K562 (cell line): ENCODE data around the gene ME3. TPM values are rescaled to one million over a fixed set of nuclear protein-coding genes. Genes with fewer than 3 reads are reported as not detected.

ENCODE experiments used
- ATAC-seq: fragments of 200-7000 bp; cut with Tn5 transposase; 3 replicates; pipeline ENCODE4 v1.9.1; 2020; ENCODE audit warnings: moderate library complexity
- BruUV-seq: library from RNA; stranded (reverse); fragments of 400-500 nt; replicated peaks from 2 replicates; lab custom pipeline; 2021; lab: Mats Ljungman, UMichigan
- CTCF ChIA-PET: fragments of 300-600 bp; formaldehyde crosslinking; extraction: SDS; loops from one replicate; lab custom pipeline; 2021; ENCODE audit warnings: low intra/inter-chr PET ratio; lab: Yijun Ruan, JAX
- POLR2A ChIA-PET: fragments of 300-600, 350-650 bp; sonication (Branson Sonifier 250); formaldehyde crosslinking; extraction: SDS; loops from one replicate; lab custom pipeline; 2021; ENCODE audit warnings: antibody characterized with exemption, inconsistent platforms; lab: Yijun Ruan, JAX
- DNase-seq, 4 experiments: peaks; one replicate each; pipeline versions ENCODE4 v3.0.0 to v3.0.0-alpha.2; 2011 to 2018; ENCODE audit warnings: low spot score in 3 of 4, mixed read lengths in 3 of 4; ENCODE audit errors: extremely low read depth in 1 of 4
- FAIRE-seq: peaks from 2 replicates; lab custom pipeline; 2011; peaks lifted over from hg19 to GRCh38; lab: Jason Lieb, UNC
- H2AFZ ChIP-seq: 2 replicates; pipeline ENCODE4 v1.6.0; 2011; ENCODE audit warnings: low read depth, low read length, control low read depth, inconsistent platforms
- H3K27ac ChIP-seq: fragments of 200-600 bp; 3 replicates; pipeline ENCODE4 v1.8.0; 2011; ENCODE audit warnings: low read depth, mild to moderate bottlenecking, control low read depth, inconsistent platforms, low read length, moderate library complexity, mixed read lengths; ENCODE audit errors: extremely low read depth
- H3K27me3 ChIP-seq, 2 experiments: fragments of 300-600 bp in 1 of 2; 2 replicates in 1 of 2; 3 replicates in 1 of 2; pipeline versions ENCODE4 v1.6.0 to v1.8.0; 2011; ENCODE audit warnings: inconsistent platforms in 2 of 2, low read length in 2 of 2, mild to moderate bottlenecking in 1 of 2, mixed read lengths in 1 of 2, moderate library complexity in 1 of 2; ENCODE audit not compliant: control insufficient read depth in 2 of 2, insufficient read depth in 2 of 2
- H3K36me3 ChIP-seq: fragments of 300-600 bp; 3 replicates; pipeline ENCODE4 v1.8.0; 2011; ENCODE audit warnings: mild to moderate bottlenecking, low read length, inconsistent platforms; ENCODE audit not compliant: control insufficient read depth, insufficient read depth
- H3K4me1 ChIP-seq, 2 experiments: fragments of 200-600 bp in 1 of 2; replicated peaks in 1 of 2; 2 replicates in 1 of 2; 3 replicates in 1 of 2; pipeline versions ENCODE4 v1.5.1 to v1.8.0; 2011; ENCODE audit warnings: inconsistent platforms in 2 of 2, low read length in 2 of 2, mild to moderate bottlenecking in 1 of 2, mixed read lengths in 1 of 2, moderate library complexity in 1 of 2; ENCODE audit not compliant: control insufficient read depth in 2 of 2, insufficient read depth in 2 of 2
- H3K4me2 ChIP-seq: 2 replicates; pipeline ENCODE4 v1.6.1; 2011; ENCODE audit warnings: low read length, control low read depth, inconsistent platforms, mixed read lengths; ENCODE audit not compliant: insufficient read depth
- H3K4me3 ChIP-seq: fragments of 200-600 bp; sonication (generic), shearing (Covaris generic); 2 replicates; pipeline ENCODE4 v1.5.1; 2016; ENCODE audit warnings: control low read depth, inconsistent platforms
- H3K79me2 ChIP-seq: fragments of 200-600 bp; 3 replicates; pipeline ENCODE4 v1.8.0; 2011; ENCODE audit warnings: low read length, inconsistent platforms; ENCODE audit not compliant: control insufficient read depth, insufficient read depth
- H3K9ac ChIP-seq, 2 experiments: 2 replicates each; pipeline versions ENCODE4 v1.6.0 to v1.6.1; 2011; ENCODE audit warnings: low read depth in 2 of 2, low read length in 2 of 2, control low read depth in 1 of 2, inconsistent platforms in 1 of 2, mild to moderate bottlenecking in 1 of 2, mixed read lengths in 1 of 2; ENCODE audit not compliant: insufficient read depth in 1 of 2
- H3K9me1 ChIP-seq: one replicate; pipeline ENCODE4 v1.6.0; 2011; ENCODE audit warnings: inconsistent platforms, mild to moderate bottlenecking, low read length, moderate library complexity; ENCODE audit not compliant: control insufficient read depth, insufficient read depth
- H3K9me3 ChIP-seq: replicated peaks from 2 replicates; pipeline ENCODE4 v1.5.1; 2011; ENCODE audit warnings: low read depth, low read length, inconsistent platforms; ENCODE audit not compliant: control insufficient read depth, insufficient read depth
- H4K20me1 ChIP-seq: replicated peaks from 2 replicates; pipeline ENCODE4 v1.6.1; 2011; ENCODE audit warnings: low read length, inconsistent platforms, mixed read lengths; ENCODE audit not compliant: control insufficient read depth, insufficient read depth
- C11orf30 ChIP-seq: fragments of 450-650 bp; IDR thresholded peaks from 2 replicates; pipeline ENCODE4 v1.6.1; 2016; ENCODE audit warnings: low read depth, mild to moderate bottlenecking
- RFX7 ChIP-seq: fragments of 250-450 bp; sonication (Bioruptor Pico); IDR thresholded peaks from 2 replicates; pipeline ENCODE4 v1.5.1; 2021; ENCODE audit warnings: mild to moderate bottlenecking
- ZNF316 ChIP-seq: fragments of 450-650 bp; IDR thresholded peaks from 2 replicates; pipeline ENCODE4 v1.6.1; 2016
- ZNF717 ChIP-seq: fragments of 250-450 bp; sonication (Bioruptor Pico); IDR thresholded peaks from 2 replicates; pipeline ENCODE4 v1.5.0; 2021
- in situ Hi-C: fragments of 300-500 bp; cut with MboI; formaldehyde crosslinking; loops from 4 replicates; pipeline ENCODE4 v1.15.0; 2018; ENCODE audit warnings: inconsistent platforms, mixed read lengths
- intact Hi-C: fragments of 100-400 bp; cut with micrococcal nuclease; formaldehyde crosslinking; loops from 2 replicates; pipeline ENCODE4 v1.14.2; 2022
- polyA plus RNA-seq, 8 experiments: library from polyadenylated mRNA; depleted of rRNA in 4 of 8; stranded (reverse) in 5 of 8; unstranded in 3 of 8; fragments of >200 nt; fragmentation: Nextera tagmentation in 2 of 8; fragmentation: Illumina TruSeq in 1 of 8; extraction: Ambion mirVana in 2 of 8; extraction: Trizol in 1 of 8; gene quantifications; 2 replicates each; pipeline versions ENCODE4 v1.2.1 to v1.2.3, GENCODE V29; 2011 to 2014; ENCODE audit warnings: inconsistent platforms in 1 of 8, missing spikeins in 1 of 8
- total RNA-seq, 7 experiments: library from RNA; depleted of rRNA in 6 of 7; stranded (reverse); fragments of >200 nt in 6 of 7; fragmentation: Illumina TruSeq in 2 of 7; extraction: Trizol in 2 of 7; gene quantifications; 2 replicates each; pipeline versions ENCODE4 v1.2.1 to v1.2.3, GENCODE V29; 2011 to 2021; ENCODE audit warnings: low replicate concordance in 1 of 7
- TF ChIP-seq, protein P1 (sequence below), 3 experiments: fragments of 200-800 bp in 1 of 3; fragments of 250-450 bp in 1 of 3; fragments of 450-650 bp in 1 of 3; sonication (Bioruptor Pico) in 1 of 3; sonication (Bioruptor generic) in 1 of 3; formaldehyde crosslinking in 1 of 3; IDR thresholded peaks; 2 replicates each; pipeline versions ENCODE4 v1.6.1 to v1.8.0; 2016 to 2022; ENCODE audit warnings: mild to moderate bottlenecking in 2 of 3, missing genetic modification characterization in 2 of 3, missing compliant biosample characterization in 1 of 3, moderate library complexity in 1 of 3

The ME3 gene
- total and polyA plus RNA-seq, 9 of the 15 experiments (the other 6 are each of a cell fraction or from before 2014, with no cell fraction given) = not detected

DNA sequence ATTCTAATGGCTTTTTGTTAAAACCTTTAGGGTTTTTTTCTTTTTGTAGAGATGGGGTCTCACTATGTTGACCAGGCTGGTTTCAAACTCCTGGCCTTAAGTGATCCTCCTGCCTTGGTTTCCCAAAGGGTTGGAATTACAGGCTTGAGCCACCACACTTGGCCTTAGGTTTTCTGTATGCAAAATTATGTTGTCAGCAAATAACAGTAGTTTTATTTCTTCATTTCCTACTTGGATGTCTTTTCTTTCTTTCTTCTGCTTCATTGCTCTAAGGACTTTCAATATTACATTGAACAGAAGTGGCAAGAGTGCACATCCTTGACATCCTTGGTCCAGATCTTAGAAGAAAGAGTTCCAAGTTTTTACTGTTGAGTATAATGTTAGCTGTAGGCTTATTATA is 245.0 kb downstream of the ME3 start:
- H3K9me1 ChIP-seq = no peaks in the 10 kb centered on the region
- H3K4me2 ChIP-seq = no peak overlapping the region
- ChIA-PET POLR2A (no interaction called here), CTCF (no interaction called here)
- no peaks in the 10 kb centered on the region for H3K36me3 ChIP-seq
- FAIRE-seq (no peak), DNase-seq (no peak), ATAC-seq (no peak)
- H3K27me3 ChIP-seq = peaks cover 0 to 8% of the 10 kb centered on the region in 2 experiments; a peak in 2 of 5 replicates
- no peak overlapping the region for H2AFZ ChIP-seq
- H3K4me3 ChIP-seq = no peak overlapping the region
- no peak overlapping the region for H3K9ac ChIP-seq
- no peaks in the 10 kb centered on the region for H3K9me3 ChIP-seq
- H4K20me1 ChIP-seq = no peaks in the 10 kb centered on the region
- in situ Hi-C loops (no loop called here), intact Hi-C loops (no loop called here)
- peaks cover 4 to 10% of the 10 kb centered on the region in 2 experiments; a peak in 4 of 5 replicates for H3K4me1 ChIP-seq
- no peak for TF ChIP-seq ZNF717
- TF ChIP-seq C11orf30 = peak; percentile 39; the same call in 1 of the 2 replicates
- peak; percentile 58 for TF ChIP-seq ZNF316
- TF ChIP-seq, protein P1, sequence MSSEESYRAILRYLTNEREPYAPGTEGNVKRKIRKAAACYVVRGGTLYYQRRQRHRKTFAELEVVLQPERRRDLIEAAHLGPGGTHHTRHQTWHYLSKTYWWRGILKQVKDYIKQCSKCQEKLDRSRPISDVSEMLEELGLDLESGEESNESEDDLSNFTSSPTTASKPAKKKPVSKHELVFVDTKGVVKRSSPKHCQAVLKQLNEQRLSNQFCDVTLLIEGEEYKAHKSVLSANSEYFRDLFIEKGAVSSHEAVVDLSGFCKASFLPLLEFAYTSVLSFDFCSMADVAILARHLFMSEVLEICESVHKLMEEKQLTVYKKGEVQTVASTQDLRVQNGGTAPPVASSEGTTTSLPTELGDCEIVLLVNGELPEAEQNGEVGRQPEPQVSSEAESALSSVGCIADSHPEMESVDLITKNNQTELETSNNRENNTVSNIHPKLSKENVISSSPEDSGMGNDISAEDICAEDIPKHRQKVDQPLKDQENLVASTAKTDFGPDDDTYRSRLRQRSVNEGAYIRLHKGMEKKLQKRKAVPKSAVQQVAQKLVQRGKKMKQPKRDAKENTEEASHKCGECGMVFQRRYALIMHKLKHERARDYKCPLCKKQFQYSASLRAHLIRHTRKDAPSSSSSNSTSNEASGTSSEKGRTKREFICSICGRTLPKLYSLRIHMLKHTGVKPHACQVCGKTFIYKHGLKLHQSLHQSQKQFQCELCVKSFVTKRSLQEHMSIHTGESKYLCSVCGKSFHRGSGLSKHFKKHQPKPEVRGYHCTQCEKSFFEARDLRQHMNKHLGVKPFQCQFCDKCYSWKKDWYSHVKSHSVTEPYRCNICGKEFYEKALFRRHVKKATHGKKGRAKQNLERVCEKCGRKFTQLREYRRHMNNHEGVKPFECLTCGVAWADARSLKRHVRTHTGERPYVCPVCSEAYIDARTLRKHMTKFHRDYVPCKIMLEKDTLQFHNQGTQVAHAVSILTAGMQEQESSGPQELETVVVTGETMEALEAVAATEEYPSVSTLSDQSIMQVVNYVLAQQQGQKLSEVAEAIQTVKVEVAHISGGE (CRISPR knock-in tag; IDR thresholded peaks at IDR 0.05) = no peak
- no peak for TF ChIP-seq RFX7 (CRISPR knock-in tag)
- no peaks in the 10 kb centered on the region for H3K79me2 ChIP-seq
- no peak overlapping the region for H3K27ac ChIP-seq
- no TSS peak for BruUV-seq
